C4-2B (cell line): ENCODE data around the gene CACNA1H.

Experiments
- ZFX ChIP-seq: fragments of 450-650 bp; IDR thresholded peaks from 2 replicates; pipeline ENCODE4 v1.6.1; 2017
- TF ChIP-seq, protein P1 (sequence below): fragments of 450-650 bp; conservative IDR thresholded peaks from 2 replicates; pipeline ENCODE4 v1.5.1; 2017; ENCODE audit warnings: mild to moderate bottlenecking

DNA sequence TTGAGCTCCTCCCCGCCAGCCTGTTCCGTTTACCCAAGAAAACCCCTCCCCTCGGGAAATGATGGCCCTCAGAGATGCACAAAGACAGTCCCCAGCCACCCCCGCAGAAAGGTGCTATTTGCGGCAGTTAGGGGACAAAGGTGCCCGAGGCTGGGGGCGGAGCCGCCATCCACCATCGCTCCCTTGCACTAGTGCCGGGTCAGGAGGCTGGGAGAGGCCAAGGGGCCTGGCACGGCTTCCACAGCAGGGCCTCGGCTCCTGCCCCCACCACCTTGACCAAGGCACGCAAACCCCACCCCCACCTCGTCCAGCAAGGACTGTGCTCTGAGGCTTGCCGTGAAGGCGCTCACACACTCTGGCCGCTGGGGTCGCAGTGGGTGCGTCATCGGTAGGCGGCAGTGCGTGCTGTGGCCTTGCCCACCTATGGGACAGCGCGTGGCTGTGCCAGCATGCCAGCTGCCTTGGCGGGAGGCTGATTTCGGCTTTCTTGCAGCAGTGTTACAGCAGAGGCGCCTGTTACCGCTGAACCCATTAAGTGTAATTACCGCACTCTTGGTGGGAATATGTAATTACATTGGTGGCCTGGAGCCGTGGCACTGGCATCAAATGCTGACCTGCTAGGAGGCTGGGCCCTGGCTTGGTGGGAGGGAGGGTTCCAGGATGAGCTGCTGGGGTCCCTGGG is 40.4 kb downstream of the CACNA1H start:
- TF ChIP-seq, protein P1, sequence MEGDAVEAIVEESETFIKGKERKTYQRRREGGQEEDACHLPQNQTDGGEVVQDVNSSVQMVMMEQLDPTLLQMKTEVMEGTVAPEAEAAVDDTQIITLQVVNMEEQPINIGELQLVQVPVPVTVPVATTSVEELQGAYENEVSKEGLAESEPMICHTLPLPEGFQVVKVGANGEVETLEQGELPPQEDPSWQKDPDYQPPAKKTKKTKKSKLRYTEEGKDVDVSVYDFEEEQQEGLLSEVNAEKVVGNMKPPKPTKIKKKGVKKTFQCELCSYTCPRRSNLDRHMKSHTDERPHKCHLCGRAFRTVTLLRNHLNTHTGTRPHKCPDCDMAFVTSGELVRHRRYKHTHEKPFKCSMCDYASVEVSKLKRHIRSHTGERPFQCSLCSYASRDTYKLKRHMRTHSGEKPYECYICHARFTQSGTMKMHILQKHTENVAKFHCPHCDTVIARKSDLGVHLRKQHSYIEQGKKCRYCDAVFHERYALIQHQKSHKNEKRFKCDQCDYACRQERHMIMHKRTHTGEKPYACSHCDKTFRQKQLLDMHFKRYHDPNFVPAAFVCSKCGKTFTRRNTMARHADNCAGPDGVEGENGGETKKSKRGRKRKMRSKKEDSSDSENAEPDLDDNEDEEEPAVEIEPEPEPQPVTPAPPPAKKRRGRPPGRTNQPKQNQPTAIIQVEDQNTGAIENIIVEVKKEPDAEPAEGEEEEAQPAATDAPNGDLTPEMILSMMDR = no peak
- no peak for TF ChIP-seq ZFX
